ENCODE measurements around the gene TMEM107. TPM values are rescaled to one million over a fixed set of nuclear protein-coding genes. Genes with fewer than 3 reads are reported as not detected.

Gene TMEM107
- total RNA-seq, 1 experiment from 2014 or later: 17.2 TPM

DNA sequence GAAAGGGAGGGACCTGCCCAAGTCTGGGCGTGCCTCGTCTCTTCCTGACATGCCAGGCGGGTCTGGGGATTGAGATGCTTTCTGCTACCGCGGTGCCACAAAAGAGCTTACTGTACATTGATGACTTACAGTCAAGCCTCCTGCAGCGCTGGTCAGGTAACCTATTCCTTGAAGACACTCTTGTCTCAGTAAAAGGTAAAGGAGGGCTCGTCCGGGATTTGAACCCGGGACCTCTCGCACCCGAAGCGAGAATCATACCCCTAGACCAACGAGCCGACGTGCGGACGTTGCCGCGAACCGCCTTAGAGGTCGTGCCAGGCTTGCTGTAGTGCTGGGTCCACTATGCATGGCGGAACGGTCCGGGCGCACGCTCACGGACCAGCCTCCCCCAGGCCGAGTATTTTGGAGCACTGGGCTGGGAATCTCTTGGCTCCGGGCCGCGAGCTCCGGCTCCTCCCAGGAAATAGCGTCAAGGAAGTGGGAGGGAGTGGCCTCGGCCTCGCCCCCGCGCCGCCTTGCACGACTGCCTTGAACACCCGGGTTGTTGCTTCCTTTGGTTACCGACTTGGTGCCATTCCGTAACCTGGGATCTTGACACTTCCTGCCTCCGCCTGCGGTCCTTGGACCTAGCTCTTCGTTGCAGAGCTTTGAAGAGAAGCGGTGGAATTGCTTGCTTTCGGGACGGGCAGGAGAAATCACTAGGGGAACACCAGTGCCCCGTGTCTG lies 46.6 kb upstream of the TMEM107 start (continued):
- TF ChIP-seq ZNF532 (CRISPR knock-in tag; IDR thresholded peaks at IDR 0.05; ENCODE audit: borderline replicate concordance) (no peak), SMAD3 (CRISPR knock-in tag; IDR thresholded peaks at IDR 0.05; ENCODE audit: borderline replicate concordance) (no peak; the same call in 1 of the 2 replicates), E2F4 (CRISPR knock-in tag; IDR thresholded peaks at IDR 0.05; ENCODE audit: borderline replicate concordance, low read depth) (no peak), CBFB (CRISPR knock-in tag; IDR thresholded peaks at IDR 0.05; ENCODE audit: low read depth) (no peak), SOX15 (CRISPR knock-in tag; IDR thresholded peaks at IDR 0.05) (no peak), GABPB1 (CRISPR knock-in tag; IDR thresholded peaks at IDR 0.05) (peak; percentile 68)
- TF ChIP-seq, protein P1, sequence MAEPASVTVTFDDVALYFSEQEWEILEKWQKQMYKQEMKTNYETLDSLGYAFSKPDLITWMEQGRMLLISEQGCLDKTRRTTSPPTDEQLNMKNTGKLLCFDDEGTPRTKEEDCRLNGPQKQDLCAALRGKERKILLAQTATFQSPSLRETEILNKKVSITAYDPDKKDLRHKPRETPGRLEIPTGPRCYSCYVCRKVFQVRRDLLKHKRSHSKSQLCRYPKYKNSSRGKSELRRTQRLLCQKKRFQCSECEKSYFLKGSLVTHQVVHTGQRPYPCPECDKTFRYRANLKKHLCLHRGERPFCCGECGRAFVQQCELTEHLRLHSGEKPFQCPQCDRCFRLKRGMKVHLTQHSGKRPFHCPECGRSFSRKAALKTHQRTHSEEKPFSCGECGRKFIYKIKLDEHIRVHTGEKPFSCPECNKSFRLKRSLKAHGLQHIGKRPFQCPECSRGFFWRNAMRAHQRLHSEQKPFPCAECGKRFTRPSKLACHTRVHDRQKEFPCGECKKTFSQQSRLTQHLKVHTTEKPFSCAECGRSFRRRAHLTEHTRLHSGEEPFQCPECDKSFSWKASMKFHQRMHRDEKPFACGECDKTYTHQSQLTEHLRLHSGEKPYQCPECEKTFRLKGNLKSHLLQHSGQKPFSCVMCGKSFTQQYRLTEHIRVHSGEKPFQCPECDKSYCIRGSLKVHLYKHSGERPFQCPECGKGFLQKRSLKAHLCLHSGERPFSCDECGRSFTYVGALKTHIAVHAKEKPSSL (CRISPR knock-in tag; conservative IDR thresholded peaks at IDR 0.05): no peak
- TF ChIP-seq, protein P2, sequence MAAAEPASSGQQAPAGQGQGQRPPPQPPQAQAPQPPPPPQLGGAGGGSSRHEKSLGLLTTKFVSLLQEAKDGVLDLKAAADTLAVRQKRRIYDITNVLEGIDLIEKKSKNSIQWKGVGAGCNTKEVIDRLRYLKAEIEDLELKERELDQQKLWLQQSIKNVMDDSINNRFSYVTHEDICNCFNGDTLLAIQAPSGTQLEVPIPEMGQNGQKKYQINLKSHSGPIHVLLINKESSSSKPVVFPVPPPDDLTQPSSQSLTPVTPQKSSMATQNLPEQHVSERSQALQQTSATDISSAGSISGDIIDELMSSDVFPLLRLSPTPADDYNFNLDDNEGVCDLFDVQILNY (CRISPR knock-in tag; IDR thresholded peaks at IDR 0.05): no peak

DNA sequence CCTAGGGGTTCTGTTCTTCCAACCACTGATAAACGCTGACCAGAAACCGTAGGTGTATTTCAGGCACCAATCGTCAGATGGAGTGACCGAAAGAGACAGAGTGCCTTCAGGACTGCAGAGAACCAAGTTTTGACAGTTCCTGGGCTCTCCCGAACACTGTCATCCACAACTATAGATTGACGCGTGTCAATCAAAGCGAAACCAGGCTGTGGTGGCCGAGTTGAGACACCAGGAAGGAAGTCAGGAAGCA lies 46.1 kb upstream of the TMEM107 start:
- ChIA-PET CTCF (interaction anchor here (0.8 to 4.0 kb wide), 10 partner anchors 12 to 162 kb away, joined by 3 to 24 read pairs (median 6); partner anchors contain the start of genes AURKB and CTC1), POLR2A (interaction anchor here (0.8 to 5.0 kb wide), 9 partner anchors 12 to 102 kb away, joined by 3 to 43 read pairs (median 4); partner anchors contain the start of genes AURKB, BORCS6, CTC1 and PFAS)
- Mint-ChIP-seq H3K36me3 (no peaks in the 10 kb centered on the region; the same call in 1 of the 2 replicates), H3K27me3 (ENCODE audit: low read depth) (peaks cover 7% of the 10 kb centered on the region), H3K27ac (peak overlapping the region; percentile 99), H3K4me3 (peak overlapping the region; percentile 99), H3K4me1 (peaks cover 17% of the 10 kb centered on the region), H3K9me3 (no peaks in the 10 kb centered on the region)
- TF ChIP-seq USF2 (CRISPR knock-in tag; IDR thresholded peaks at IDR 0.05): no peak
- TF ChIP-seq, protein P3, sequence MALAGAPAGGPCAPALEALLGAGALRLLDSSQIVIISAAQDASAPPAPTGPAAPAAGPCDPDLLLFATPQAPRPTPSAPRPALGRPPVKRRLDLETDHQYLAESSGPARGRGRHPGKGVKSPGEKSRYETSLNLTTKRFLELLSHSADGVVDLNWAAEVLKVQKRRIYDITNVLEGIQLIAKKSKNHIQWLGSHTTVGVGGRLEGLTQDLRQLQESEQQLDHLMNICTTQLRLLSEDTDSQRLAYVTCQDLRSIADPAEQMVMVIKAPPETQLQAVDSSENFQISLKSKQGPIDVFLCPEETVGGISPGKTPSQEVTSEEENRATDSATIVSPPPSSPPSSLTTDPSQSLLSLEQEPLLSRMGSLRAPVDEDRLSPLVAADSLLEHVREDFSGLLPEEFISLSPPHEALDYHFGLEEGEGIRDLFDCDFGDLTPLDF (CRISPR knock-in tag; IDR thresholded peaks at IDR 0.05): no peak
- TF ChIP-seq NR1H2 (CRISPR knock-in tag; IDR thresholded peaks at IDR 0.05): no peak
- no peak for TF ChIP-seq ZNF281 (CRISPR knock-in tag; IDR thresholded peaks at IDR 0.05)
- TF ChIP-seq TP53 (CRISPR knock-in tag; IDR thresholded peaks at IDR 0.05): peak; percentile 65; the same call in 1 of the 2 replicates
- no peak for TF ChIP-seq GRHL2 (CRISPR knock-in tag; IDR thresholded peaks at IDR 0.05; ENCODE audit: insufficient replicate concordance, severe bottlenecking)
- no peak for TF ChIP-seq ZNF423 (CRISPR knock-in tag; IDR thresholded peaks at IDR 0.05)
- no peak for TF ChIP-seq MXD4 (CRISPR knock-in tag; IDR thresholded peaks at IDR 0.05; ENCODE audit: borderline replicate concordance)
- TF ChIP-seq ATF1 (CRISPR knock-in tag; IDR thresholded peaks at IDR 0.05): 0 out of 2 replicates have a peak, but pooled peaks have one; percentile 9
- ATAC-seq (no peak), DNase-seq (ENCODE audit: low spot score) (no peak)

Data from WTC11 (cell line).